ENCODE results near the gene CNTNAP5.

Gene CNTNAP5

GRCh38 chr2:124558277-124558905, 533.3 kb downstream of the CNTNAP5 start:
- no peak for DNase-seq (ENCODE audit: low read depth)

GRCh38 chr2:124559236-124559635, 534.1 kb downstream of the CNTNAP5 start:
- no peak for DNase-seq (ENCODE audit: low read depth)

GRCh38 chr2:124560592-124561112, 535.6 kb downstream of the CNTNAP5 start:
- no peak for DNase-seq (ENCODE audit: low read depth)

- no peak for DNase-seq (ENCODE audit: low read depth)
Measured at GRCh38 chr2:124561486-124561885, 536.4 kb downstream of the CNTNAP5 start.

- DNase-seq (ENCODE audit: low read depth) = no peak
Measured at GRCh38 chr2:124563426-124563825, 538.3 kb downstream of the CNTNAP5 start.

GRCh38 chr2:124566518-124566970, 541.5 kb downstream of the CNTNAP5 start:
- DNase-seq (ENCODE audit: low read depth) = no peak

GRCh38 chr2:124570872-124571271, 545.8 kb downstream of the CNTNAP5 start:
- no peak for DNase-seq (ENCODE audit: low read depth)

- no peak for DNase-seq (ENCODE audit: low read depth)
Measured at GRCh38 chr2:124571836-124572235, 546.7 kb downstream of the CNTNAP5 start.

GRCh38 chr2:124572934-124573634, 548.0 kb downstream of the CNTNAP5 start:
- DNase-seq (ENCODE audit: low read depth) = no peak

- DNase-seq (ENCODE audit: low read depth) = no peak
Measured at GRCh38 chr2:124575497-124575896, 550.4 kb downstream of the CNTNAP5 start.

GRCh38 chr2:124580263-124580662, 555.2 kb downstream of the CNTNAP5 start:
- DNase-seq (ENCODE audit: low read depth) = no peak

GRCh38 chr2:124582387-124582786, 557.3 kb downstream of the CNTNAP5 start:
- no peak for DNase-seq (ENCODE audit: low read depth)

GRCh38 chr2:124584615-124585014, 559.5 kb downstream of the CNTNAP5 start:
- no peak for DNase-seq (ENCODE audit: low read depth)

GRCh38 chr2:124585277-124585676, 560.2 kb downstream of the CNTNAP5 start:
- DNase-seq (ENCODE audit: low read depth) = no peak

GRCh38 chr2:124586210-124586609, 561.1 kb downstream of the CNTNAP5 start:
- no peak for DNase-seq (ENCODE audit: low read depth)

GRCh38 chr2:124586835-124587234, 561.7 kb downstream of the CNTNAP5 start:
- no peak for DNase-seq (ENCODE audit: low read depth)

- no peak for DNase-seq (ENCODE audit: low read depth)
Measured at GRCh38 chr2:124589971-124590370, 564.9 kb downstream of the CNTNAP5 start.

- no peak for DNase-seq (ENCODE audit: low read depth)
Measured at GRCh38 chr2:124602759-124603158, 577.7 kb downstream of the CNTNAP5 start.

GRCh38 chr2:124604940-124605339, 579.9 kb downstream of the CNTNAP5 start:
- no peak for DNase-seq (ENCODE audit: low read depth)

- no peak for DNase-seq (ENCODE audit: low read depth)
Measured at GRCh38 chr2:124607679-124608078, 582.6 kb downstream of the CNTNAP5 start.

- DNase-seq (ENCODE audit: low read depth) = no peak
Measured at GRCh38 chr2:124609667-124610066, 584.6 kb downstream of the CNTNAP5 start.

GRCh38 chr2:124610141-124610540, 585.1 kb downstream of the CNTNAP5 start:
- DNase-seq (ENCODE audit: low read depth) = no peak

- no peak for DNase-seq (ENCODE audit: low read depth)
Measured at GRCh38 chr2:124610866-124611265, 585.8 kb downstream of the CNTNAP5 start.

- DNase-seq (ENCODE audit: low read depth) = no peak
Measured at GRCh38 chr2:124623560-124623959, 598.5 kb downstream of the CNTNAP5 start.

All from activated T-helper 9 cell treated with anti-CD3 and anti-CD28 coated beads, Interleukin-2, amount 50 U/mL, for 16 hours (primary cell).